GM06990 (cell line): ENCODE results near the gene COX8A.

ENCODE experiments used
- DNase-seq: peaks from one replicate; pipeline ENCODE4 v3.0.0-alpha.2; 2011; ENCODE audit not compliant: insufficient read length; ENCODE audit errors: extremely low read depth
- H3K27me3 ChIP-seq: replicated peaks from 2 replicates; pipeline ENCODE4 v1.6.0; 2011; ENCODE audit warnings: low read length; ENCODE audit not compliant: control insufficient read depth, insufficient read depth
- H3K36me3 ChIP-seq: 2 replicates; pipeline ENCODE4 v1.5.1; 2011; ENCODE audit warnings: low read length; ENCODE audit not compliant: control insufficient read depth, insufficient read depth
- H3K4me3 ChIP-seq: replicated peaks from 2 replicates; pipeline ENCODE4 v1.5.1; 2011; ENCODE audit warnings: low read depth, mild to moderate bottlenecking, control low read depth, low read length
- CTCF ChIP-seq: IDR thresholded peaks from 2 replicates; pipeline ENCODE4 v1.5.1; 2011; ENCODE audit warnings: low read length, control low read depth, mild to moderate bottlenecking, inconsistent platforms; ENCODE audit not compliant: insufficient read depth, poor library complexity, severe bottlenecking

COX8A gene

GRCh38 chr11:64022125-64022784, 47.8 kb downstream of the COX8A start:
- TF ChIP-seq CTCF, result no peak

GRCh38 chr11:64023712-64024710, 49.6 kb downstream of the COX8A start:
- H3K36me3 ChIP-seq, result no peaks in the 10 kb centered on the region
- TF ChIP-seq CTCF, result no peak
- no peaks in the 10 kb centered on the region; the same call in 1 of the 2 replicates for H3K27me3 ChIP-seq
- no peak for DNase-seq
- H3K4me3 ChIP-seq, result no peak overlapping the region

More at GRCh38 chr11:64022125-64022784, 47.8 kb downstream of the COX8A start:
- H3K27me3 ChIP-seq, result no peaks in the 10 kb centered on the region
- no peaks in the 10 kb centered on the region for H3K36me3 ChIP-seq
- DNase-seq, result no peak
- no peak overlapping the region for H3K4me3 ChIP-seq

GRCh38 chr11:64025205-64025604, 50.8 kb downstream of the COX8A start:
- H3K27me3 ChIP-seq, result no peaks in the 10 kb centered on the region; the same call in 1 of the 2 replicates
- no peak for TF ChIP-seq CTCF
- H3K4me3 ChIP-seq, result no peak overlapping the region
- H3K36me3 ChIP-seq, result no peaks in the 10 kb centered on the region
- DNase-seq, result no peak
